Sigmoid colon (tissue), 7 donors: Measurements from ENCODE around the gene FOXN3. TPM values are rescaled to one million over a fixed set of nuclear protein-coding genes. Genes with fewer than 3 reads are reported as not detected.

Experiments used
- DNase-seq: peaks from one replicate; pipeline ENCODE4 v3.0.0-alpha.2; 2019
- H3K27ac ChIP-seq, 4 donors: fragments of 200-600 bp; sonication (generic); one replicate each; pipeline ENCODE4 v1.5.1; 2016 to 2019; ENCODE audit warnings: mild to moderate bottlenecking in 1 of 4
- H3K27me3 ChIP-seq, 3 donors: fragments of 200-600 bp; sonication (generic); one replicate each; pipeline ENCODE4 v1.5.1; 2019; ENCODE audit warnings: mild to moderate bottlenecking in 1 of 3
- H3K36me3 ChIP-seq, 4 donors: fragments of 200-600 bp; sonication (generic); one replicate each; pipeline ENCODE4 v1.5.1; 2016 to 2019
- H3K4me1 ChIP-seq, 4 donors: fragments of 200-600 bp; sonication (generic); one replicate each; pipeline ENCODE4 v1.5.1; 2017 to 2019
- H3K4me3 ChIP-seq, 4 donors: fragments of 200-600 bp; sonication (generic); one replicate each; pipeline ENCODE4 v1.5.1; 2017 to 2019; ENCODE audit warnings: mild to moderate bottlenecking in 2 of 4, moderate library complexity in 1 of 4
- H3K9me3 ChIP-seq, 4 donors: fragments of 200-600 bp in 3 of 4; sonication (generic) in 3 of 4; one replicate each; pipeline versions ENCODE4 v1.5.1 to v1.6.1; 2013 to 2019
- EP300 ChIP-seq, 4 donors: sonication (generic); formaldehyde crosslinking; IDR thresholded peaks; one replicate each; pipeline ENCODE4 v1.6.1; 2017; ENCODE audit warnings: antibody characterized with exemption in 4 of 4
- POLR2A ChIP-seq, 2 donors: fragments of 450-650 bp; IDR thresholded peaks; one replicate each; pipeline ENCODE4 v1.6.1; 2016; ENCODE audit warnings: antibody characterized with exemption in 2 of 2, mild to moderate bottlenecking in 2 of 2, moderate library complexity in 2 of 2
- POLR2AphosphoS5 ChIP-seq, 4 donors: sonication (generic); formaldehyde crosslinking; IDR thresholded peaks; one replicate each; pipeline ENCODE4 v1.6.1; 2017; ENCODE audit warnings: antibody characterized with exemption in 4 of 4
- WGBS, 2 donors: extraction: QIAGEN DNeasy Blood & Tissue Kit; methylation state at CpG; one replicate each; pipeline ENCODE4 v1.1.7; 2013; 5-methylcytosine and 5-hydroxymethylcytosine counted together
- intact Hi-C: fragments of 100-400 bp; cut with DNase I; formaldehyde crosslinking; loops from one replicate; pipeline ENCODE4 v1.15.1; 2023
- polyA plus RNA-seq, 3 donors: library from polyadenylated mRNA; stranded (reverse); fragments of 200-250 nt; gene quantifications; one replicate each; pipeline ENCODE4 v1.2.3, GENCODE V29; 2013
- total RNA-seq, 4 donors: library from RNA; depleted of rRNA; stranded (reverse); fragments of >200 nt; gene quantifications; one replicate each; pipeline ENCODE4 v1.1.0, GENCODE V29; 2016
- TF ChIP-seq, protein P1 (sequence below), 4 experiments: fragments of 450-650 bp in 3 of 4; fragments of 200-600 bp in 1 of 4; IDR thresholded peaks; one replicate each; pipeline ENCODE4 v1.5.1; 2016 to 2019; ENCODE audit warnings: antibody characterized with exemption in 4 of 4, mild to moderate bottlenecking in 3 of 4, moderate library complexity in 2 of 4
- donor health status: healthy with polysubstance abuse.
- donor health status: Bipolar disorder and iron deficiency.
- donor health status: healthy.

FOXN3 gene
- total and polyA plus RNA-seq, 7 donors, result 24.6 to 146 (median 104) TPM

DNA sequence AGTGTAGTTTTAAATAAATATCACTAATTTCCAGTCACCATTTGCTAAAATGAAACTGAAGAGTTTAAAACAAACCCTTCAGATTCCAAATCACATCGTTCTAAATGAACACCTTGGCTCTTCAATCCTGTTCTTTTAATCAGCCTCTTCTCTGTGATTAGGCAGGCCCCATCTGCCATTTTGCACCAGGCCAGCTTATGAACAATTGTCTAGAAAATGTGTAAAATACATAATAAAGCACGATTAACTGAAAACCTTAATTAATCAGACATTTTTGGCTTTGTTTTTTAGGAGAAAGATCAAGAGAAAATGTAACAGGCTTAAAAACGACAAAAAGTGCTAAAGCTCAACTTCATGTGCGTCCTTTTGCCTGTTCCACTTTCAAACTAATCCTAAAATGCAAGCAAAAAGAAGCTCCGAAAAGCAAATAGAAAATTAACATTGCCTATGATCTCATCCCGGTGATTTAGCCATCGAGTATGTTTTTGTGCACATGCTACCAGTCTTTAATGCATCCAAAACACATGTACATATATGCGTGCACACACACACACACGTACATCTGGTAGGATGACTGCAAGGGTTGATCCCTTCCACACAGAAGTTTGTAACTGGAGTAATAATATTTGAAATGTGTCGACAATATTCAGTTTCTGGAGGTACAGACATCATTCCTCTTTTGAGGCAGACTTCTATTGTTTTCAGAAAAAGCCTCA lies 288.6 kb downstream of the FOXN3 start:
- no peak overlapping the region for H3K4me3 ChIP-seq
- no peak overlapping the region for H3K27ac ChIP-seq
- H3K9me3 ChIP-seq, result no peaks in the 10 kb centered on the region
- DNase-seq, result no peak
- TF ChIP-seq POLR2AphosphoS5 (IDR thresholded peaks at IDR 0.05) (no peak), POLR2A (IDR thresholded peaks at IDR 0.05) (no peak), EP300 (IDR thresholded peaks at IDR 0.05) (no peak)
- TF ChIP-seq, protein P1, sequence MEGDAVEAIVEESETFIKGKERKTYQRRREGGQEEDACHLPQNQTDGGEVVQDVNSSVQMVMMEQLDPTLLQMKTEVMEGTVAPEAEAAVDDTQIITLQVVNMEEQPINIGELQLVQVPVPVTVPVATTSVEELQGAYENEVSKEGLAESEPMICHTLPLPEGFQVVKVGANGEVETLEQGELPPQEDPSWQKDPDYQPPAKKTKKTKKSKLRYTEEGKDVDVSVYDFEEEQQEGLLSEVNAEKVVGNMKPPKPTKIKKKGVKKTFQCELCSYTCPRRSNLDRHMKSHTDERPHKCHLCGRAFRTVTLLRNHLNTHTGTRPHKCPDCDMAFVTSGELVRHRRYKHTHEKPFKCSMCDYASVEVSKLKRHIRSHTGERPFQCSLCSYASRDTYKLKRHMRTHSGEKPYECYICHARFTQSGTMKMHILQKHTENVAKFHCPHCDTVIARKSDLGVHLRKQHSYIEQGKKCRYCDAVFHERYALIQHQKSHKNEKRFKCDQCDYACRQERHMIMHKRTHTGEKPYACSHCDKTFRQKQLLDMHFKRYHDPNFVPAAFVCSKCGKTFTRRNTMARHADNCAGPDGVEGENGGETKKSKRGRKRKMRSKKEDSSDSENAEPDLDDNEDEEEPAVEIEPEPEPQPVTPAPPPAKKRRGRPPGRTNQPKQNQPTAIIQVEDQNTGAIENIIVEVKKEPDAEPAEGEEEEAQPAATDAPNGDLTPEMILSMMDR (IDR thresholded peaks at IDR 0.05), result no peak
- 92 to 94% methylated on average over 10 of the region's 10 CpGs for WGBS, 2 donors
- intact Hi-C loops, result no loop called here
- no peaks in the 10 kb centered on the region for H3K4me1 ChIP-seq
- H3K27me3 ChIP-seq, result no peaks in the 10 kb centered on the region
- H3K36me3 ChIP-seq, result no peaks in the 10 kb centered on the region

DNA sequence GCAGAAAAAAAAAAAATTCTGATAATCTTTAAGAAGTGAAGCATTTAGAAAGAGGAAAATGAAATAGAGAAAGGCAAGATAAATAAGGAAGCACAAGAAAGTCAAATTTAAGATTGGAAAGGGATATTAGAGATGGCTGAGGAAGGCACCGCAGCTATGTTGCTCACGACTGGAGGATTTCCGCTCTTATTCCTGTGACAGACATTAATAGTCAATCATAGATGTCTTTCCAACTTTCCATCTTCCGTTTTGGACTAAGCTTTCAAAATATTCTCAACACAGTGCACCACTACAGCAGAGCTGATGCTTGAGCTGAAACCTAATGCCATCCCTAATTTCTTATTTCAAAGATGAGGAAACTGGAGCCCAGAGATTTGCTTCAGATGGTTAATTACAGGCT lies 290.6 kb downstream of the FOXN3 start:
- Histone ChIP-seq H3K4me3 (no peak overlapping the region), H3K27me3 (no peaks in the 10 kb centered on the region), H3K27ac (no peak overlapping the region), H3K9me3 (no peaks in the 10 kb centered on the region), H3K36me3 (no peaks in the 10 kb centered on the region), H3K4me1 (no peaks in the 10 kb centered on the region)
- no peak for DNase-seq
- intact Hi-C loops, result no loop called here
- 59 to 88% methylated on average over 4 of the region's 4 CpGs for WGBS, 2 donors
- TF ChIP-seq EP300 (IDR thresholded peaks at IDR 0.05) (no peak), POLR2A (IDR thresholded peaks at IDR 0.05) (no peak), POLR2AphosphoS5 (IDR thresholded peaks at IDR 0.05) (no peak)
- TF ChIP-seq, protein P1 (IDR thresholded peaks at IDR 0.05), result no peak

DNA sequence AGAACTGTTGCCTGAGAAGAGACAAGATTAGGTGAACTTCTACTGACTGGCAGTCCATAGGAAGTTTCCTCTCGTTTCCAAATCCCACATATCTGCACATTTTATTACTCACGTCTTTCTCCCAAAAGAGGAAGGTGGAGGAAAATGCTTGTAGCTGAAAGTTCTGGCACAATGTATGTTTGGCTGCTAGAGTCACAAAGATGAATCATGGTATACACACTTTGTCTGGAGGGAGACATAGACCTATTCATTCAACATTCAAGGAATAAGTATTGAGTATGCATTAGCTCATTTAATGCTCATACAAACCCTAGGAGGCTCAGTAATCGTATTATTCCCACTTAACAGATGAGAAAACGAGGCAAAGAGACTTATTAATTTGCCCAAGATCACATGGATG lies 291.8 kb downstream of the FOXN3 start:
- no peak for DNase-seq
- intact Hi-C loops, result no loop called here
- Histone ChIP-seq H3K27ac (no peak overlapping the region), H3K27me3 (no peaks in the 10 kb centered on the region), H3K4me1 (no peaks in the 10 kb centered on the region), H3K4me3 (no peak overlapping the region), H3K9me3 (no peaks in the 10 kb centered on the region), H3K36me3 (no peaks in the 10 kb centered on the region)
- 64 to 71% methylated on average over 4 of the region's 4 CpGs for WGBS, 2 donors
- no peak for TF ChIP-seq POLR2AphosphoS5 (IDR thresholded peaks at IDR 0.05)
- TF ChIP-seq POLR2A (IDR thresholded peaks at IDR 0.05), result no peak

DNA sequence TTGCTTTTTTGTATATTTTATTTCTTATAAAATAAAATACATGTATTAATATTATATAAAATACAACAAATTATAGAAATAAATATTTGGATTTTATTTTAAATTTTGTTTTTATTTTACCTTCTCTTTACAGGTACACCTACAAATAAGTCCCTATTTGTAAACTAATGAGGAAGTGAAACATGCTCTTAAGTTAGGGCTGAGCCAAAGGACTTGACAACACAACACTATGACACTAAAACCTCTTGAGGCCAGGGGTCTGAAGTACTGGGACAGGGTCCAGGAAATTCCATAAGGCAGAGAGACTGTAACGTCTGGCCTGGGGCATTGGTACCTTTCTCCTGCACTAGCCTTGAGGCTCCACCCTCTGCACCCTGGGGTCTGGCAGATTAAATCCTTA lies 293.2 kb downstream of the FOXN3 start:
- DNase-seq, result no peak
- intact Hi-C loops, result no loop called here
- H3K27ac ChIP-seq, result no peak overlapping the region
- H3K36me3 ChIP-seq, result no peaks in the 10 kb centered on the region
- 78 to 80% methylated on average over 1 of the region's 1 CpG for WGBS, 2 donors
- H3K4me1 ChIP-seq, result no peaks in the 10 kb centered on the region
- H3K9me3 ChIP-seq, result no peaks in the 10 kb centered on the region
- no peak overlapping the region for H3K4me3 ChIP-seq
- TF ChIP-seq, protein P1 (IDR thresholded peaks at IDR 0.05), result no peak
- TF ChIP-seq POLR2A (IDR thresholded peaks at IDR 0.05) (no peak), POLR2AphosphoS5 (IDR thresholded peaks at IDR 0.05) (no peak), EP300 (IDR thresholded peaks at IDR 0.05) (no peak)
- H3K27me3 ChIP-seq, result no peaks in the 10 kb centered on the region

DNA sequence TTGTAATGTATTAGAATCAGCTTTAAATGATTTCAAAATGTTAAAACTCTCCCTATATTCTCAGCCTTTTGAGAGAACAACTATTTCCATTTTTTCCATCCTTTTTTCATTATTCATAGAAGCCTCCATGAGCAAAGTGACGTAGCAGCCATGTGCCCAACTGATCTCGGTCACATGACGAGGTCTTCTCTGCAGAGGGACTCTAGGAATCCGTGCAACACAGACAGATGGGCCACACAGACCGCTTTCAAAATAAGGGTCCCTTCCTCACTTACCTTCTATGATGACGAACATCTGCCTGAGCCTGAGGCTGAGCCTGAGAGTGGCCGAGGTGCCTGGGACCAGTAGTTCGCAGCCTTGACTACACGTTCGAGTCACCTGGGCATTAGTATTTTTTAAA lies 293.8 kb downstream of the FOXN3 start:
- no peak for TF ChIP-seq POLR2AphosphoS5 (IDR thresholded peaks at IDR 0.05)
- TF ChIP-seq EP300 (IDR thresholded peaks at IDR 0.05), result no peak
- TF ChIP-seq, protein P1 (IDR thresholded peaks at IDR 0.05), result no peak
- no peak for TF ChIP-seq POLR2A (IDR thresholded peaks at IDR 0.05)
- no peak overlapping the region for H3K4me3 ChIP-seq
- H3K4me1 ChIP-seq, result no peaks in the 10 kb centered on the region
- no peaks in the 10 kb centered on the region for H3K36me3 ChIP-seq
- 92 to 94% methylated on average over 10 of the region's 10 CpGs for WGBS, 2 donors
- H3K9me3 ChIP-seq, result no peaks in the 10 kb centered on the region
- intact Hi-C loops, result no loop called here
- H3K27ac ChIP-seq, result no peak overlapping the region
- no peaks in the 10 kb centered on the region for H3K27me3 ChIP-seq
- no peak for DNase-seq
